HG02938 (cell line): ENCODE results near the gene SDCCAG8.

Experiments used
- ATAC-seq: cut with Tn5 transposase; IDR thresholded peaks from one replicate; pipeline ENCODE4 v1.9.1; 2021; ENCODE audit warnings: mild to moderate bottlenecking, moderate library complexity; ENCODE audit not compliant: unreplicated experiment

SDCCAG8 gene

GRCh38 chr1:243449373-243449772 is 193.5 kb downstream of the SDCCAG8 start:
- ATAC-seq: no peak

GRCh38 chr1:243452092-243452491 is 196.3 kb downstream of the SDCCAG8 start:
- ATAC-seq: no peak

GRCh38 chr1:243454328-243454997 is 198.6 kb downstream of the SDCCAG8 start:
- no peak for ATAC-seq

- no peak for ATAC-seq
Measured at GRCh38 chr1:243455760-243456651, 200.2 kb downstream of the SDCCAG8 start.

GRCh38 chr1:243457363-243457982 is 201.6 kb downstream of the SDCCAG8 start:
- no peak for ATAC-seq

GRCh38 chr1:243459059-243459458 is 203.2 kb downstream of the SDCCAG8 start:
- ATAC-seq: no peak

- no peak for ATAC-seq
Measured at GRCh38 chr1:243461700-243462099, 205.9 kb downstream of the SDCCAG8 start.

- ATAC-seq: no peak
Measured at GRCh38 chr1:243462929-243463697, 207.3 kb downstream of the SDCCAG8 start.

- no peak for ATAC-seq
Measured at GRCh38 chr1:243465081-243465480, 209.2 kb downstream of the SDCCAG8 start.

GRCh38 chr1:243465738-243466137 is 209.9 kb downstream of the SDCCAG8 start:
- ATAC-seq: no peak

GRCh38 chr1:243469497-243469896 is 213.7 kb downstream of the SDCCAG8 start:
- ATAC-seq: no peak

- no peak for ATAC-seq
Measured at GRCh38 chr1:243470502-243470901, 214.7 kb downstream of the SDCCAG8 start.

GRCh38 chr1:243471026-243471685 is 215.3 kb downstream of the SDCCAG8 start:
- no peak for ATAC-seq

GRCh38 chr1:243471754-243472745 is 216.2 kb downstream of the SDCCAG8 start:
- ATAC-seq: peak; percentile 86

- no peak for ATAC-seq
Measured at GRCh38 chr1:243473227-243474135, 217.6 kb downstream of the SDCCAG8 start.

- no peak for ATAC-seq
Measured at GRCh38 chr1:243474136-243474881, 218.5 kb downstream of the SDCCAG8 start.

GRCh38 chr1:243474906-243475305 is 219.1 kb downstream of the SDCCAG8 start:
- no peak for ATAC-seq
